GM12872 (cell line): ENCODE results near the gene NUTF2.
A peak's percentile ranks its signal among the peaks of the same experiment; 100 is the strongest.

Source experiments
- TF ChIP-seq, protein P1 (sequence below): IDR thresholded peaks from 3 replicates; pipeline ENCODE4 v1.5.1; 2011; ENCODE audit warnings: low read depth, mild to moderate bottlenecking, low read length, moderate library complexity; ENCODE audit not compliant: insufficient read depth

Gene NUTF2

DNA sequence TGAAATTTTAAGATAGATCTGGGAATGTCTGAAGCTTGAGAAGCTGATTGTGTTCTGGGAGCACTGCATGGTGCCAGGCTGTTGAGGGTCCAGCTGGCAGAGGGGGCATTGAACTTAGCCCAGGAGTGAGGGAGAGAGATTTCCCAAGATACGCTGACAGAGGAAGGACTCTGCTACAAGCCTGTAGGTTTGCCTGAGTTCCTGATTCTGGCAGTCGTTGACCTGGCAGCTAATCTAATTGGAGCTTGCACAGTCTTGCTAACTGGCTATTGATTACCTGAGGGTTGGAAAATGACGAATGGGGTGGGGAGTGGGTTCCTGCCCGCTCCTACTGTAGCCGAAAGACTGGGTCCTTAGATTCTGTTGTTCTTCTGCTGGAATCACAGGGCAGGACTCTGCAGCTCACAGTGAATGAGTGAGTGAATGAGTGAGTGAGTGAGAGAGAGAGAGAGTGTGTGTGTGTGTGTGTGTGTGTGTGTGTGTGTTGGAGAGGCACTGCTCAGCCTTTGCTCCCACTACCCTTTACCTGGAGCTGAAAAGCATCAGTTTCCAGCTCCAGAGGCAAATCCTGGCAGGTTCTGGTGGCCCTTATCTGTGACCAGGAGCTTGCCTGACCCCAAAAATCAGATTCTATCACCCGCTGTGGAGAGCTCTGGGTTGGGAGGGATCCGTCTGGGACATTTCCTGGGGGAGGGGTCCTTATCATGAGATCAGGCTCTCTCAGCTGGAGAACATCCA lies 68.2 kb downstream of the NUTF2 start:
- TF ChIP-seq, protein P1, sequence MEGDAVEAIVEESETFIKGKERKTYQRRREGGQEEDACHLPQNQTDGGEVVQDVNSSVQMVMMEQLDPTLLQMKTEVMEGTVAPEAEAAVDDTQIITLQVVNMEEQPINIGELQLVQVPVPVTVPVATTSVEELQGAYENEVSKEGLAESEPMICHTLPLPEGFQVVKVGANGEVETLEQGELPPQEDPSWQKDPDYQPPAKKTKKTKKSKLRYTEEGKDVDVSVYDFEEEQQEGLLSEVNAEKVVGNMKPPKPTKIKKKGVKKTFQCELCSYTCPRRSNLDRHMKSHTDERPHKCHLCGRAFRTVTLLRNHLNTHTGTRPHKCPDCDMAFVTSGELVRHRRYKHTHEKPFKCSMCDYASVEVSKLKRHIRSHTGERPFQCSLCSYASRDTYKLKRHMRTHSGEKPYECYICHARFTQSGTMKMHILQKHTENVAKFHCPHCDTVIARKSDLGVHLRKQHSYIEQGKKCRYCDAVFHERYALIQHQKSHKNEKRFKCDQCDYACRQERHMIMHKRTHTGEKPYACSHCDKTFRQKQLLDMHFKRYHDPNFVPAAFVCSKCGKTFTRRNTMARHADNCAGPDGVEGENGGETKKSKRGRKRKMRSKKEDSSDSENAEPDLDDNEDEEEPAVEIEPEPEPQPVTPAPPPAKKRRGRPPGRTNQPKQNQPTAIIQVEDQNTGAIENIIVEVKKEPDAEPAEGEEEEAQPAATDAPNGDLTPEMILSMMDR: no peak

DNA sequence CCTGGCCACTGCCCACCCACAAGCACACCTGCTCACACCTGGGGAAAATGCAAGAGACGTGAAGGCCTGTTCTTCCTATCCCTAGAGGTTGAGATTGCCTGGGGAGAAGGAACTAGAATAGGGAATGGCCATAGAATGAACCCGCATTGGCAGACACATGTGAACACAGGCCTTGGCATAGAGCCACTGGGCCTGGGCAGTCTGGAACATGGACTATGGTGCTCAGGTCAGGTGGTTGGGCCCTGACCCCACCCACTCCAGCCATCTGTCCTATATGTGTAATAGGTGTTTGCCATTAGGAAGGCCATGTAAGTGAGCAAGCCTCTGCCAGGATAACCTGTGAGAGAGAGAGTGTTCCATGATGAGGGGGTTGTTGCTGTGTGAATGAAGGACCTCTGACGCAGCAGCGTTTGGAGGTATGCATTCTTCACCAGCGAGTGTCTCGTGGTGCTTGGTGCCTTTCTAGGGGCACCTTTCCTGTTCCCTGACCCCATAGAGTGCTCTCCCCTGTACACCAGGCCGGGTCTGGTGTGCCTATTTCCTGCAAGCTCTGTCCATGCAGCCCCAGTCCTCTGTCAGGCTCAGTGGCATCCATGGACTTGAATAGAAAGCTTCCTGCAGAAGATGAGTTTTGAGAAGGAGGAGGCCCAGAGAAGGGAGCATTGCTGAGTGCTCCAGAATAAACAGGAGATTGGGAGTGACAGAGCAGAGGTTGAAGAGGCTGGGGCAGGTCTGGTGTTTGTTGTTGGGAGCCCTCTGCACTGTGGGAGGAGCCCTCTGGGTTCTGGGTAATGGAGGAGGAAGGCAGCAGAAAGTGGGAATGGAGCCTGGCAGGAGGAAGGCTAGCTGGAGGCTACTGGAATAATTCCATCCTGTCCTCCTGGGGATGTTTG lies 69.3 kb downstream of the NUTF2 start:
- TF ChIP-seq, protein P1: no peak

DNA sequence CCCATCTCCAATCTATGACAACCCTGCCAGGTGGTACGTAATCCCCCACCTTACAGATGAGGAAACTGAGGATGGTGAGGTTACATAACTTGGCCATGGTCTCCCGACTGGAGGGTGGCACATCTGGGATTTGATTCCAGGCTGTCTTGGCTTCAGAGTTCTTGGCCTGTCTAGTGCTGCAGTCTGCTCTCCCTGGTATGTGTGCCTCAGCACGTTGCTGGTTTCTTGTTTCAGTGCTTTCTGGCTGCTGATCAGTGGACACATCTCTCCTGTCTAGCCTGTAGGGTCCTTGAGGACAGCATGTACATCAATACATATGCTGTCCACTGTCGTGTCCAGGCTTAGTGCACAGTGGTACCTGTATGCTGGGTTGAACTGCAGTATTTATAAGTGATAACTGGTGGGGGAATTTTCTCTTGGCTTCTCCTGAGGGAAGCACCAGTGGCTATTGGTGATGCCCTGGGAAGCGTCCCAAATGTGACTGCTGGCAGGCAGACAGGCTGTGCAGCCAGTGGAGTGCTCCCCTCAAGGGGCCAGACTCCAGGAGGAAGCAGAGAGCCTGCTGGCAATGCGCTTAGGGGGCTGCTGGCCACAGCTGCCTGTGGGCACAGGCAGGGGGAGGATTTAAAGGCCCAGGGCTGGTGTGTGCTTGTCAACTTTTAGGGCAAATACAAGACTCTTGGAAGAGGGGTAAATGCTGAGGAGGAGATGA lies 70.6 kb downstream of the NUTF2 start:
- TF ChIP-seq, protein P1: no peak

DNA sequence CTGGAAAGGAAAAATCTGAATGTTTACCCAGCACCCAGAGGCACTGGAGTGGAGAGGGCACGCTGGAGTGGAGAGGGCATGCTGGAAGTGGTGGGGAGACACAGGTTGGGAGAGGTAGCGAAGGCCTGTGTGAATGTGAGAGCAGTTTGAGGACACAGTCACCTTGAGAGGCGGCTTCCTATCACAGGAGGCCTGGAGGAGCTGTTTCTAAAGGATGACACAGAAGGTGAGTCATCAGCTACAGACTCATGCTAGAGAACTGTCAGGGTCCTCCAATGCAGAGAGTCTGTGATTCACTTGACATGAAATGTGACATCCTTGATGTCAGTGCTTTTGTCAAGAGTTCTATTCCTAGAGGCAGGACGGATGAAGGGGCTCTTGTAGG lies 71.1 kb downstream of the NUTF2 start:
- TF ChIP-seq, protein P1: no peak

DNA sequence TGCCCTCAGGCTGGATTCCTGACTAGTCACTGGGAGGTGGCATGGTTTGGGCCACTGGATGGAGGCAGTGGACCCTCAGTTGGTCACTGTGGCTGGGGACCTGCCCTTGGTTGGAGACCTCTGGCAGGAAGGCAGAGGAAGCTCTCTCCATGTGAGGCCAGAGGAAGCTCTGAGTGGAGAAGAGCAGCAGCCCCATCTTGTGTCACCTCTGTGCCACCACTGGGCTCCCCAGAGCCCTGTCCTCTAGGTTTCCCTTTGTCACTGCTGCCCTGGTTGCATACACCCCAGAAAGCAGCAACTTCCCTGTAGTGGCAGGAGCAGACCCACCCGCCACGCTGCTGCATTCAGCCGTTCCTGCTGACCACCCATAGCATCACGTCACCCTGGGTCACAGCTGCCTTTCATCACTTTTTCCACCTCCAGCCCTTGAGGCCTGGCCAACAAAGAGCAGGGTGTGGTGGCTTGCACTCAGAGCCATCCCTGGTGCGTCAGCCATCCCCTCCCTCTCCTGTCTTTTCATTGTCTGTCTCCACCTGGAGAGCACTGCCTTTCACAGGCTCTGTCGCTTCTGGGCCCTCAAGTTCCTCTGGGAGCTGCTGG lies 73.0 kb downstream of the NUTF2 start:
- TF ChIP-seq, protein P1: 0 out of 3 replicates have a peak, but pooled peaks have one; percentile 13
